ENCODE results near the gene UNC5A.

GRCh38 chr5:176900780-176901204, 90.4 kb downstream of the UNC5A start:
- TF ChIP-seq, protein P1, sequence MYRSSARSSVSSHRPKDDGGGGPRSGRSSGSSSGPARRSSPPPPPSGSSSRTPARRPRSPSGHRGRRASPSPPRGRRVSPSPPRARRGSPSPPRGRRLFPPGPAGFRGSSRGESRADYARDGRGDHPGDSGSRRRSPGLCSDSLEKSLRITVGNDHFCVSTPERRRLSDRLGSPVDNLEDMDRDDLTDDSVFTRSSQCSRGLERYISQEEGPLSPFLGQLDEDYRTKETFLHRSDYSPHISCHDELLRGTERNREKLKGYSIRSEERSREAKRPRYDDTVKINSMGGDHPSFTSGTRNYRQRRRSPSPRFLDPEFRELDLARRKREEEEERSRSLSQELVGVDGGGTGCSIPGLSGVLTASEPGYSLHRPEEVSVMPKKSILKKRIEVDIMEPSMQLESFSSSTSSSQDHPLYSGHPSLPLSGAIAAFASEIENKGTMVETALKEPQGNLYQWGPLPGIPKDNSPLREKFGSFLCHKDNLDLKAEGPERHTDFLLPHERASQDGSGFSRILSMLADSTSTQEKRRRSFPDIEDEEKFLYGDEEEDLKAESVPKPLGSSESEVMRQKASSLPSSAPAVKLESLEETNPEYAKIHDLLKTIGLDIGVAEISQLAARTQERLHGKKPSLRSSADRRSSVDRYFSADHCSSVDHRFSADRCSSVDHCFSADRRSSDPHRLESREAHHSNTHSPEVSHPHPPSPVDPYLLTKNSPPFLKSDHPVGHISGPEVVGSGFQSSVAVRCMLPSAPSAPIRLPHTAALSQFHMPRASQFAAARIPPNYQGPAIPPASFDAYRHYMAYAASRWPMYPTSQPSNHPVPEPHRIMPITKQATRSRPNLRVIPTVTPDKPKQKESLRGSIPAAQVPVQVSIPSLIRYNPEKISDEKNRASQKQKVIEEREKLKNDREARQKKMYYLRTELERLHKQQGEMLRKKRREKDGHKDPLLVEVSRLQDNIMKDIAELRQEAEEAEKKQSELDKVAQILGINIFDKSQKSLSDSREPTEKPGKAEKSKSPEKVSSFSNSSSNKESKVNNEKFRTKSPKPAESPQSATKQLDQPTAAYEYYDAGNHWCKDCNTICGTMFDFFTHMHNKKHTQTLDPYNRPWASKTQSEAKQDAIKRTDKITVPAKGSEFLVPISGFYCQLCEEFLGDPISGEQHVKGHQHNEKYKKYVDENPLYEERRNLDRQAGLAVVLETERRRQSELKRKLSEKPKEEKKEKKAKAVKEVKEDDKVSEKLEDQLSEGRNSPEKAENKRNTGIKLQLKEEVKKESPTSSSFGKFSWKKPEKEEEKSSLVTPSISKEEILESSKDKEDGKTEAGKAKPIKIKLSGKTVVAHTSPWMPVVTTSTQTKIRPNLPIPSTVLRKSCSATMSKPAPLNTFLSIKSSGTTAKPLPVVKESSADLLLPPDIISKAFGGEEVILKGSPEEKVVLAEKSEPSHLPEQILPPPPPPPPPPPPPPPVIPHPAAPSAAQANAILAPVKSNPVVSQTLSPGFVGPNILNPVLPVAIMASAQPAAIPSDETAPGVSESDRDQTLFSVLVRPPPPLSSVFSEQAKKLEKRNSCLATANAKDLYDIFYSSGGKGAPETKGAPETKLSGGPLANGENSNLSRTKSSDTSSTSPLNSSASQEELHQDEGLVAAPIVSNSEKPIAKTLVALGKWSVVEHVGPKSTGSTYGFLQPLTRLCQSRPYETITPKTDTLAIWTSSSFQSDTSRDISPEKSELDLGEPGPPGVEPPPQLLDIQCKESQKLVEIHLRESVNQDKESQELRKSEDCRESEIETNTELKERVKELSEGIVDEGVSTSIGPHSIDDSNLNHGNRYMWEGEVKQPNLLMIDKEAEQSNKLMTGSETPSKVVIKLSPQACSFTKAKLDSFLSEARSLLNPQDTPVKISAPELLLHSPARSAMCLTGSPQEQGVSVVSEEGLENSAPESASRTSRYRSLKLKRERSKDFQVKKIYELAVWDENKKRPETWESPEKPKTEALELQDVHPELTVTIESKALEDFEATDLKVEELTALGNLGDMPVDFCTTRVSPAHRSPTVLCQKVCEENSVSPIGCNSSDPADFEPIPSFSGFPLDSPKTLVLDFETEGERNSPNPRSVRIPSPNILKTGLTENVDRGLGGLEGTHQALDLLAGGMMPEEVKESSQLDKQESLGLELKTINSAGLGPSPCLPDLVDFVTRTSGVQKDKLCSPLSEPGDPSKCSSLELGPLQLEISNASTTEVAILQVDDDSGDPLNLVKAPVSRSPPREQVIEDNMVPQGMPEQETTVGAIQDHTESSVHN (IDR thresholded peaks at IDR 0.05; ENCODE audit: borderline replicate concordance in 1 of 2, low read depth in 1 of 2) = no peak
- no peak for TF ChIP-seq NFATC3 (IDR thresholded peaks at IDR 0.05)
- TF ChIP-seq, protein P2, sequence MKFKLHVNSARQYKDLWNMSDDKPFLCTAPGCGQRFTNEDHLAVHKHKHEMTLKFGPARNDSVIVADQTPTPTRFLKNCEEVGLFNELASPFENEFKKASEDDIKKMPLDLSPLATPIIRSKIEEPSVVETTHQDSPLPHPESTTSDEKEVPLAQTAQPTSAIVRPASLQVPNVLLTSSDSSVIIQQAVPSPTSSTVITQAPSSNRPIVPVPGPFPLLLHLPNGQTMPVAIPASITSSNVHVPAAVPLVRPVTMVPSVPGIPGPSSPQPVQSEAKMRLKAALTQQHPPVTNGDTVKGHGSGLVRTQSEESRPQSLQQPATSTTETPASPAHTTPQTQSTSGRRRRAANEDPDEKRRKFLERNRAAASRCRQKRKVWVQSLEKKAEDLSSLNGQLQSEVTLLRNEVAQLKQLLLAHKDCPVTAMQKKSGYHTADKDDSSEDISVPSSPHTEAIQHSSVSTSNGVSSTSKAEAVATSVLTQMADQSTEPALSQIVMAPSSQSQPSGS (CRISPR knock-in tag; IDR thresholded peaks at IDR 0.05) = no peak
- TF ChIP-seq JUN (IDR thresholded peaks at IDR 0.05; ENCODE audit: borderline replicate concordance, low read depth, low read length) = no peak
- no peak for TF ChIP-seq JUN (CRISPR knock-in tag; IDR thresholded peaks at IDR 0.05; ENCODE audit: borderline replicate concordance)
- TF ChIP-seq ARNT (IDR thresholded peaks at IDR 0.05) = no peak
- TF ChIP-seq, protein P3, sequence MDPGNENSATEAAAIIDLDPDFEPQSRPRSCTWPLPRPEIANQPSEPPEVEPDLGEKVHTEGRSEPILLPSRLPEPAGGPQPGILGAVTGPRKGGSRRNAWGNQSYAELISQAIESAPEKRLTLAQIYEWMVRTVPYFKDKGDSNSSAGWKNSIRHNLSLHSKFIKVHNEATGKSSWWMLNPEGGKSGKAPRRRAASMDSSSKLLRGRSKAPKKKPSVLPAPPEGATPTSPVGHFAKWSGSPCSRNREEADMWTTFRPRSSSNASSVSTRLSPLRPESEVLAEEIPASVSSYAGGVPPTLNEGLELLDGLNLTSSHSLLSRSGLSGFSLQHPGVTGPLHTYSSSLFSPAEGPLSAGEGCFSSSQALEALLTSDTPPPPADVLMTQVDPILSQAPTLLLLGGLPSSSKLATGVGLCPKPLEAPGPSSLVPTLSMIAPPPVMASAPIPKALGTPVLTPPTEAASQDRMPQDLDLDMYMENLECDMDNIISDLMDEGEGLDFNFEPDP (CRISPR knock-in tag; IDR thresholded peaks at IDR 0.05) = no peak
- TF ChIP-seq ZNF561 (CRISPR knock-in tag; conservative IDR thresholded peaks at IDR 0.05) = no peak
- no peak for TF ChIP-seq EP300 (IDR thresholded peaks at IDR 0.05; ENCODE audit: low read length)
- no peak for TF ChIP-seq ZNF717 (CRISPR knock-in tag; IDR thresholded peaks at IDR 0.05)
- TF ChIP-seq CBX3 (IDR thresholded peaks at IDR 0.05; ENCODE audit: borderline replicate concordance in 1 of 2, low read length in 2 of 2) = no peak
- TF ChIP-seq, protein P4, sequence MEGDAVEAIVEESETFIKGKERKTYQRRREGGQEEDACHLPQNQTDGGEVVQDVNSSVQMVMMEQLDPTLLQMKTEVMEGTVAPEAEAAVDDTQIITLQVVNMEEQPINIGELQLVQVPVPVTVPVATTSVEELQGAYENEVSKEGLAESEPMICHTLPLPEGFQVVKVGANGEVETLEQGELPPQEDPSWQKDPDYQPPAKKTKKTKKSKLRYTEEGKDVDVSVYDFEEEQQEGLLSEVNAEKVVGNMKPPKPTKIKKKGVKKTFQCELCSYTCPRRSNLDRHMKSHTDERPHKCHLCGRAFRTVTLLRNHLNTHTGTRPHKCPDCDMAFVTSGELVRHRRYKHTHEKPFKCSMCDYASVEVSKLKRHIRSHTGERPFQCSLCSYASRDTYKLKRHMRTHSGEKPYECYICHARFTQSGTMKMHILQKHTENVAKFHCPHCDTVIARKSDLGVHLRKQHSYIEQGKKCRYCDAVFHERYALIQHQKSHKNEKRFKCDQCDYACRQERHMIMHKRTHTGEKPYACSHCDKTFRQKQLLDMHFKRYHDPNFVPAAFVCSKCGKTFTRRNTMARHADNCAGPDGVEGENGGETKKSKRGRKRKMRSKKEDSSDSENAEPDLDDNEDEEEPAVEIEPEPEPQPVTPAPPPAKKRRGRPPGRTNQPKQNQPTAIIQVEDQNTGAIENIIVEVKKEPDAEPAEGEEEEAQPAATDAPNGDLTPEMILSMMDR (IDR thresholded peaks at IDR 0.05 in 2 of 3, conservative IDR thresholded peaks at IDR 0.05 in 1 of 3; ENCODE audit: insufficient read depth in 2 of 3, low read depth in 1 of 3, low read length in 3 of 3) = no peak
- no peak for TF ChIP-seq TRIM24 (IDR thresholded peaks at IDR 0.05)
- TF ChIP-seq, protein P5, sequence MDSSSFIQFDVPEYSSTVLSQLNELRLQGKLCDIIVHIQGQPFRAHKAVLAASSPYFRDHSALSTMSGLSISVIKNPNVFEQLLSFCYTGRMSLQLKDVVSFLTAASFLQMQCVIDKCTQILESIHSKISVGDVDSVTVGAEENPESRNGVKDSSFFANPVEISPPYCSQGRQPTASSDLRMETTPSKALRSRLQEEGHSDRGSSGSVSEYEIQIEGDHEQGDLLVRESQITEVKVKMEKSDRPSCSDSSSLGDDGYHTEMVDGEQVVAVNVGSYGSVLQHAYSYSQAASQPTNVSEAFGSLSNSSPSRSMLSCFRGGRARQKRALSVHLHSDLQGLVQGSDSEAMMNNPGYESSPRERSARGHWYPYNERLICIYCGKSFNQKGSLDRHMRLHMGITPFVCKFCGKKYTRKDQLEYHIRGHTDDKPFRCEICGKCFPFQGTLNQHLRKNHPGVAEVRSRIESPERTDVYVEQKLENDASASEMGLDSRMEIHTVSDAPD (CRISPR knock-in tag; IDR thresholded peaks at IDR 0.05) = no peak
- TF ChIP-seq HDGF (IDR thresholded peaks at IDR 0.05) = no peak
